HG02885 (cell line): Measurements from ENCODE around the gene RASGEF1C.

Experiments
- ATAC-seq: cut with Tn5 transposase; IDR thresholded peaks from one replicate; pipeline ENCODE4 v1.9.1; 2021; ENCODE audit warnings: mild to moderate bottlenecking; ENCODE audit not compliant: unreplicated experiment, poor library complexity

Gene RASGEF1C

GRCh38 chr5:180191716-180192115, 17.3 kb downstream of the RASGEF1C start:
- no peak for ATAC-seq

GRCh38 chr5:180187767-180188166, 21.2 kb downstream of the RASGEF1C start:
- no peak for ATAC-seq

- ATAC-seq, result no peak
Observed at GRCh38 chr5:180180846-180181245, 28.2 kb downstream of the RASGEF1C start.

GRCh38 chr5:180180421-180180820, 28.6 kb downstream of the RASGEF1C start:
- ATAC-seq, result no peak

- ATAC-seq, result no peak
Observed at GRCh38 chr5:180179442-180180420, 29.3 kb downstream of the RASGEF1C start.

DNA sequence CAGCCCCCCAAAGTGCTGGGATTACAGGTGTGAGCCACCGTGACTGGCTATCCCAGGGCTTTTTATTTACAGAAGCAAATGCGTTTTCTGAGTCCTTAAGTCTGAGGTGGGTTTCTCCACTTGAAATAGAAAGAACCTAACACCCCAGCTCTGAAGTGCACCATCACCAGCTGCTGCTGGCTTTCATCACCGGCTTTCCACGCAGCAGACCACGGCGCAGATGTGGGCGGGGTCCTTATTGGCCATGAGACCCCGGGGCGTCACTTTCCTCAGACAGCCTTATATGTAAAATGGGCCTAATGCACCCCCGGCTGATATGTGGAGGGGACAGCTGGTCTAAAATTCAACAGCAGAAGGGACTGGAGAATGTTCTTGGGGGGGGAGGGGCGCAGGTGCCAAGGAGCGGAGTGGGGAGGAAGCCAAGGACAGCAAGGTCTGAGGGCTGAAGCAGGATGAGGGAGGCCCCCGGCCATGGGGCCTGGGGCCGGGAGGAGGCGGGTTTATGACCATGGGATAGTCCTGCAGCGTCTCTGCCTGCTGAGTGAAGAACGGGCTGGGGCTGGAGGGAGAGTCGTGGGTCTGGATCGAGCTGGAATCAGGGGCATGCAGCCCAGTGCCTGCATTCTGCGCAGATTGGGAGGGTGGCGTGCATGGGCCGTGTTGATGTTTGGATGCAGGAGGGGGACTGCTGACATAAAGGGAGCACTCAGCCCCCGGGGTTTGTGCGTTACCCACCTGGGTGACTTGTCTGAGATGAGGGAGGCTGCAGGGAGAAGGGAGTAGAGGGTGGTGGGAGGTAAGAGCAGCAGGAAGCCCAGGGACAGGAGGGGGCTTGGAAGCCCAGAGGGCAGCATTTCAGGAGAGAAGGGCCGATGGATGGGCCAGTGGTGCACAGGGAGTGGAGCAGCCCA, 30.2 kb downstream of the RASGEF1C start:
- no peak for ATAC-seq

- no peak for ATAC-seq
Observed at GRCh38 chr5:180176191-180176590, 32.8 kb downstream of the RASGEF1C start.

GRCh38 chr5:180175015-180175431, 34.0 kb downstream of the RASGEF1C start:
- no peak for ATAC-seq

DNA sequence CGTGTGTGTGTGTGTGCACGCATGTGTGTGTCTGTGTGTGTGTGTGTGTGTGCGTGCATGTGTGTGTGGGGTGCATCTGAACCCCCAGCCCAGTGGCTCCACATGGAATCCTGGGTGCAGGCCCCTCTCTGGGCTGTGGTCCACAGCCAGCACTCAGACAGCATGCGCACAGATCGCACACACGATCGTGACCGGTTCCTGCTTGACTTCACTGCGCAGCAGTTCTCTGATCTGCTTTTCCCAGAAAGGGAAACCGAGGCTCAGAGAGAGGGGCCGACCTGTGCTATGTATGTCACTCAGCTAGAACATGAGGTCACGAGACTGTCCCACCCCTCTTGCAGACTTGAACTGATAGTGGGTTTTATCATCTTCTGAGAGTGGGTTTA, 34.4 kb downstream of the RASGEF1C start:
- ATAC-seq, result no peak

DNA sequence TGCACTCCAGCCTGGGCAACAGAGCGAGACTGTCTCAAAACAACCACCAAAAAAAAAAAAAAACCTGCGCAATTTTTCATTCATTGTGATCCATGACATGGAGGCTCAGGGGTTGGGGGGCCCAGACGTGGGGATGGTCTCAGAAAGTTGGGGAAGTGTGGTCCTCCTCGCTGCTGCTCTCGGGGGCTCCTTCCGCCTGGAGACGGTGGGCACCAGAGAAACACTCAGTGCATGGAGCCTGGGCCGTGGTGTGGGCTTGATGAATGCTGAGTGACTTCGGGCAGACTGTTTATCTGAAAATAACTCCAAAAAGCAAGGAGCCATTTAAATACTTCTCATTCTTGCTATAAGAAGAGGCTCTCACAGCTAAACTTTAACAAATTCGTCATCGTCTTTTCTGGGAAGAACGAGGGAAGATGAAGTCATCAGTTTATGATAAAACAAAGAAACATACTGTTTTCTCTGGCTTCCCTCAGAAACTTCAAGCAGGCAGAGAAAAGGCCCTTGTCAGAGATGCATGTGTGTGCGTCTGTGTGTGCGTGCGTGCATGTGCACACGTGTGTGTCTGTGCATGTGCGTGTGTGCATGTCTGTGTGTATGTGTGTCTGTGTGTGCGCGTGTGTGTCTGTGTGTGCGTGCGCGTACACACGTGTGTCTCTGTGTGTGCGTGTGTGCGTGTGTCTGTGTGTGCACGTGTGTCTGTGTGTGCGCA, 35.0 kb downstream of the RASGEF1C start:
- ATAC-seq, result no peak

DNA sequence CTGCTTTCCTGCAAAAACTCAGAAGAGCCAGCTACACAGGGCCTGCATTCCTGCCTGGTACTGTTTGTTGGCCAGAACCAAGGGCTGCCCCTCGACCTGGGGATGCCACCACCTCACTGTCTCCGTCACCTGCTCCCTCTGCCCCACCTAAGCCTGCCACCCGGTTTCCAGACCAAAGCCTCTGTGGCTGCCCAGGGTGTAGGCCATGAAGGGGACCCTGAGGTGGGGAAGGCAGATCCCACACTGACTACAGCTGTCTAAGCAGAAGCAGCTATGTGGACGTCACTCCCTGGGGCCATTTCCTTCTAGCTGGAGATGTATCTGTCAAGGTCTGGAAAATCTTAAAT, 35.8 kb downstream of the RASGEF1C start:
- no peak for ATAC-seq

DNA sequence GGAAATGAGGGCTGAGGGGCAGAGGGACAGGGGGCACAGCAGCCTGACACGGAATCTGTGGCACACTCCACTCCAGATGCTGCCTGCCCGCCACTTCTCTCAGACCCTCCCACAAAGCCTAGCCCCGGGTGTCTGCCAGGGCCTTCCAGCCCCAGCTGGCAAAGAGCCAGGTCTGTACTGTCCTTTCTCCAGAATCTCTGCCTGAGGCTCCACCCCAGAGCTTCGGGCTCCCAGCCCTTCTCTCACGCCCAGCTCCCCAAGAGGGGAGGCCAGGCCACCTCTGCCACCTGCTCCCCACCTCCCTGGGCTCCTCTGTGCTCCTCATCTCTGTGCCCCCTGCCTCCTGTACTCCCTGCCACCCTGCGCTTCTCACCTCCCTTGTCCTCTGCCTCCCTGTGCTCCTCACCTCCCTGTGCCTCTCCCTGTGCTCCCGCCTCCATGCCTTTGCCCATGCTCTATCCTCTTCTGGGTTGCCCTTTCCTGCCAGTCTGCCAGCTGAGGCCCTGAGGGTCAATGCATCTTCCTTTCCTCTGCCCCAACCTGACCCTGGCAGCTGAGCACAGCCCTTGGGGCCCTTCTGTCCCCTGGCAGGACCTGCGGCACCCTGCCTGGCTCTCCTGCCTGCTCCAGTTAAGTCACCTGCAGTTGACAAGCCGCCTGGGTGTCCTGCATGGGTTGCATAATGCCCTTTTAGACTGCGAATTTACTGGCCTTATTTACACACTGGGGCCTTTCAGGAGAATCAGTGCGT, 36.4 kb downstream of the RASGEF1C start:
- ATAC-seq, result no peak

DNA sequence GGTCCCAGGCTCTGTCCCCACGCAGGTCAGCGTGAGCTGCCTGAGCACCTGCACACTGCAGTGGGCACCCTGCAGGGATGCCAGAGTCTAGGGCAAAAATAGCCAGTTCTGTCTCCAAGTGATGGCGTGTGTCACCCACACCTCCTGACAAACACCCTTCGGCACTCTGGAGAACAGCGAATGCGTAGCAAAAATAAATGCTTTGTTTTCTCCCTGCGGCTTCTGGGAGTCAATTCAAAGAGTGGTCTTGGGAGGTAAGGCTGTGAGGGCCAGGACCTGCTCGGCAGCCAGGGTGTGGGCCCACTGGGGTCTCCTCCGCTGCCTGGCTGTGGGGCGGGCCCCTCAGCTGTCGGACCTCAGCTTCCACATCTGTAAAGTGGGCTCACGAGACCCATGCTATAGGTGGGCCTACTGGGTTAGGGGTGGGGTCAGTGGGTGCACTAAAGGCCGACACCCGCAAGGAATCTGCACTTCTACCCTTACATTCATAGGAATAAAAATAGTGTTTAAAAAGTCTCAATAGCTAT, 37.4 kb downstream of the RASGEF1C start:
- ATAC-seq, result no peak

GRCh38 chr5:180170810-180171567, 38.0 kb downstream of the RASGEF1C start:
- no peak for ATAC-seq

DNA sequence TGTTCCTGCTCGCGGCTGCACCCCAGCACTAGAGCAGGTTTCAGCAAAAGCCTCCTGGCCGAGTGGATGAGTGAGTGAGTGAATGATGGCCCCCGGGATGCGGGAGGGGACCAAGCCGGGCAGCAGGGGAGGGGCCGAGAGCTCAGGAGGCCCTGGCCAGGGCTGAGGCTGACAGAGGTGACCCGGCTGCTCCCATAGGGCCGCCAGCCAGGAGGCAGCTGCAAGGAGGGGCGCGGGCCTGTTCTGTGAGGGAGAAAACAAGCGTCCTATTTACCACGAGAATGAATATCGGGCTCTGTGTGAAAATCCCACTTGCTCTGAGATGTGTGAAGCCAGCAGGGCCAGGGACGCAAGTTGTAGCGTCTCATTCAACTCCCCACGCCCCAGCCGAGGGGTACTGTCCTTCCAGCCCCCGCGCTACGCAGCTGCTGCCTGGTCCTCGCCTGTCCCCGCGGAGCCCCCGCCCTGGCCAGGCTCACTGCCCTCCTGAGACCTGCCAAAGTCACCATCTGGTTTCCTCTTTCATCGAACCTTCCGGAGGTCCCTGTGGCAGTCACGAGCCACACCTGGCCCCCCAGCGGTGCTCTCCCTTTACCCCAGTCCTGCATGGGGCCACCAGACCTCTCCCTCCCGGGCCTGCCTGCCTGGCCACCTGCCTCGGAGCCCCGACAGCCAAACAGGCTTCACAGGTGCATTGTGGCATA, 38.8 kb downstream of the RASGEF1C start:
- no peak for ATAC-seq

- no peak for ATAC-seq
Observed at GRCh38 chr5:180169248-180170105, 39.5 kb downstream of the RASGEF1C start.

- ATAC-seq, result no peak
Observed at GRCh38 chr5:180168758-180169157, 40.3 kb downstream of the RASGEF1C start.
